Lung (tissue), 12 donors: Measurements from ENCODE around the gene MFN1. TPM values are rescaled to one million over a fixed set of nuclear protein-coding genes. Genes with fewer than 3 reads are reported as not detected.

Experiments
- ATAC-seq: fragments of 200-7000 bp; cut with Tn5 transposase; one replicate; pipeline ENCODE4 v1.9.1; 2020; ENCODE audit warnings: moderate number of reproducible peaks; ENCODE audit not compliant: insufficient read depth, low FRiP score
- DNase-seq, 3 donors: peaks; one replicate each; pipeline ENCODE4 v3.0.0-alpha.2; 2013 to 2017
- H3K27ac ChIP-seq, 2 donors: one replicate each; pipeline ENCODE4 v1.5.1; 2013; ENCODE audit warnings: mild to moderate bottlenecking in 2 of 2, moderate library complexity in 2 of 2, control low read depth in 1 of 2, inconsistent platforms in 1 of 2, low read depth in 1 of 2, low read length in 1 of 2
- H3K27me3 ChIP-seq, 3 donors: one replicate each; pipeline ENCODE4 v1.5.1; 2013; ENCODE audit warnings: low read length in 2 of 3; ENCODE audit not compliant: control insufficient read depth in 3 of 3, insufficient read depth in 3 of 3
- H3K36me3 ChIP-seq, 4 donors: one replicate each; pipeline ENCODE4 v1.5.1; 2013; ENCODE audit warnings: low read length in 4 of 4, mild to moderate bottlenecking in 1 of 4, moderate library complexity in 1 of 4; ENCODE audit not compliant: control insufficient read depth in 4 of 4, insufficient read depth in 4 of 4
- H3K4me1 ChIP-seq, 5 donors: one replicate each; pipeline ENCODE4 v1.5.1; 2013; ENCODE audit warnings: low read length in 5 of 5, mild to moderate bottlenecking in 2 of 5, moderate library complexity in 1 of 5; ENCODE audit not compliant: control insufficient read depth in 5 of 5, insufficient read depth in 5 of 5
- H3K4me3 ChIP-seq: one replicate; pipeline ENCODE4 v1.5.1; 2013; ENCODE audit warnings: mild to moderate bottlenecking, control low read depth, moderate library complexity
- H3K9ac ChIP-seq, 2 donors: one replicate each; pipeline ENCODE4 v1.5.1; 2013; ENCODE audit warnings: low read length in 2 of 2, control low read depth in 1 of 2; ENCODE audit not compliant: insufficient read depth in 1 of 2
- H3K9me3 ChIP-seq, 4 donors: one replicate each; pipeline ENCODE4 v1.5.1; 2013; ENCODE audit warnings: low read length in 3 of 4, mild to moderate bottlenecking in 1 of 4, moderate library complexity in 1 of 4; ENCODE audit not compliant: control insufficient read depth in 4 of 4, insufficient read depth in 3 of 4
- WGBS, 2 donors: extraction: QIAGEN DNeasy Blood & Tissue Kit; methylation state at CpG; one replicate each; pipeline ENCODE4 v1.1.7; 2013; 5-methylcytosine and 5-hydroxymethylcytosine counted together
- polyA plus RNA-seq, 2 donors: library from polyadenylated mRNA; stranded (reverse); fragments of 200-250 nt; gene quantifications; one replicate each; pipeline ENCODE4 v1.2.1, GENCODE V29; 2013
- total RNA-seq, 2 donors: library from RNA; depleted of rRNA in 1 of 2; stranded (reverse); fragments of >200 nt in 1 of 2; gene quantifications; one replicate each; pipeline ENCODE4 v1.2.1, GENCODE V29; 2014 to 2021
- TF ChIP-seq, protein P1 (sequence below): IDR thresholded peaks from 2 replicates; pipeline ENCODE4 v1.5.1; 2012; ENCODE audit warnings: mild to moderate bottlenecking; ENCODE audit errors: control extremely low read depth, extremely low read depth
- donor health status: control.
- donor health status: control.
- donor health status: Bipolar disorder and iron deficiency.
- donor health status: healthy.
- donor health status: DM: yes; HTN: yes; CAD: no.

Gene MFN1
- total and polyA plus RNA-seq, 4 donors = 13.2 to 108 (median 27.1) TPM

DNA sequence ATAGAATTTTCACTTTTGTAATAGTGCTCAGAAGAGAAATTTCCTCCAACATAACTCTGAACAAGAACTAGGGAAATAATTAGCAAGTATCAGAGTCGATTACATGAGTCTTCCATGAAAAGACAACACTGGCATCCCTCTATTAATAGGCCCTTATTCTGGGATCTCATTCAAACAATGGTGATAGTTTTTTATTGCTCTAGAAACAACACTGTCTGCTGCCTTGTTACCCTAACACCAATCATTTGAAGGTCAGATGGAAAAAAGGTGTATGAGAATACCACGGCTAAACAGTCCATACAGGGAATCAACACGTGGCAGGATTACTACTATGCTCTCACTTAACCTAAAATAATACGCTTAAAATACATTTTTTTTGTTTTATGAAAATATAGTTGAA is 67.9 kb downstream of the MFN1 start:
- Histone ChIP-seq H3K9me3 (no peaks in the 10 kb centered on the region), H3K36me3 (peaks cover 15 to 18% (median 16%) of the 10 kb centered on the region in 4 donors), H3K27me3 (no peaks in the 10 kb centered on the region), H3K9ac (no peak overlapping the region), H3K4me3 (no peak overlapping the region), H3K4me1 (no peaks in the 10 kb centered on the region), H3K27ac (no peak overlapping the region)
- DNase-seq (no peak), ATAC-seq (no peak)
- TF ChIP-seq, protein P1, sequence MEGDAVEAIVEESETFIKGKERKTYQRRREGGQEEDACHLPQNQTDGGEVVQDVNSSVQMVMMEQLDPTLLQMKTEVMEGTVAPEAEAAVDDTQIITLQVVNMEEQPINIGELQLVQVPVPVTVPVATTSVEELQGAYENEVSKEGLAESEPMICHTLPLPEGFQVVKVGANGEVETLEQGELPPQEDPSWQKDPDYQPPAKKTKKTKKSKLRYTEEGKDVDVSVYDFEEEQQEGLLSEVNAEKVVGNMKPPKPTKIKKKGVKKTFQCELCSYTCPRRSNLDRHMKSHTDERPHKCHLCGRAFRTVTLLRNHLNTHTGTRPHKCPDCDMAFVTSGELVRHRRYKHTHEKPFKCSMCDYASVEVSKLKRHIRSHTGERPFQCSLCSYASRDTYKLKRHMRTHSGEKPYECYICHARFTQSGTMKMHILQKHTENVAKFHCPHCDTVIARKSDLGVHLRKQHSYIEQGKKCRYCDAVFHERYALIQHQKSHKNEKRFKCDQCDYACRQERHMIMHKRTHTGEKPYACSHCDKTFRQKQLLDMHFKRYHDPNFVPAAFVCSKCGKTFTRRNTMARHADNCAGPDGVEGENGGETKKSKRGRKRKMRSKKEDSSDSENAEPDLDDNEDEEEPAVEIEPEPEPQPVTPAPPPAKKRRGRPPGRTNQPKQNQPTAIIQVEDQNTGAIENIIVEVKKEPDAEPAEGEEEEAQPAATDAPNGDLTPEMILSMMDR = no peak
- 89 to 96% methylated on average over 4 of the region's 4 CpGs for WGBS, 2 donors

DNA sequence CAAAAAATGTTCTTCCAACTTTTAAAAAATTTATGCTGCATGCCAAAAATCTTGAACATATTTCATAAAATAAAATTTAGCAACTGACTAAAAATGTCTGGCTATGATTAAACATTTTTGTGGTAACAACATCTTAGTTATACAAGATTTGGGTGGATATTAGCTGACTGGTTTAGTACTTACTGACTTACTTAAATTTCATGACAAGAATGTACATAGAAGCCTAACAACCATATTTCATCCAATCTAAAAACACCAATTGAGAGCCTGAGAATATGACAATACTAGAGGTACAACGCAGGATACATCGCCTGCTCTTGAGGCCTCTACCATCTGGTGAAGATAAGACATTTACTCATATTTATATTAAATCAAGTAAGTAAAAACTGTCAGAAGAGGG is 69.2 kb downstream of the MFN1 start:
- peaks cover 13 to 18% (median 15%) of the 10 kb centered on the region in 4 donors for H3K36me3 ChIP-seq
- no peak overlapping the region for H3K27ac ChIP-seq
- no peak overlapping the region for H3K4me3 ChIP-seq
- DNase-seq (no peak), ATAC-seq (no peak)
- 91 to 93% methylated on average over 2 of the region's 2 CpGs for WGBS, 2 donors
- TF ChIP-seq, protein P1 = no peak
- H3K4me1 ChIP-seq = no peaks in the 10 kb centered on the region
- H3K9me3 ChIP-seq = no peaks in the 10 kb centered on the region
- H3K27me3 ChIP-seq = no peaks in the 10 kb centered on the region
- H3K9ac ChIP-seq = no peak overlapping the region

DNA sequence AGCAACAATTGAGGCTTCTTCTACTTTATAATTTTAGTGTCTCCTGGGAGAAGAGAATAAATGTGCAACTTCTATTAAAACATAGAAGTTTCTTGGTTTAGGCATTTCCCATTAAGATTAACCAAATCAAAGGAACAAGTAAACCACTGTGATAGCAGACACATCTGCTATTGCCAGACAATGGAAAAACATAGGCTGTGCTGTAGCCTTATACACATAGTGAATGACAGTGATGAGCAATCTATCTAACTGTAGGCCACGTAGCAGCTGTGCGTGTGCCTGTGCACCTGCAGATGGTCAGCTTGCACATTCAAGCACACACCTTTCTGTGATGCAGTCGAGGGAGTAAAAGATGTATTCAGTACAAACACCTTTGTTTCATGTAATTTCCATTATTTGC is 71.1 kb downstream of the MFN1 start:
- Histone ChIP-seq H3K9me3 (no peaks in the 10 kb centered on the region), H3K27me3 (no peaks in the 10 kb centered on the region), H3K4me3 (no peak overlapping the region), H3K36me3 (peaks cover 6 to 20% (median 12%) of the 10 kb centered on the region in 4 donors), H3K27ac (no peak overlapping the region), H3K4me1 (no peaks in the 10 kb centered on the region), H3K9ac (no peak overlapping the region)
- no peak for ATAC-seq
- no peak for DNase-seq
- TF ChIP-seq, protein P1 = no peak
- WGBS, 2 donors = 90 to 96% methylated on average over 3 of the region's 3 CpGs

DNA sequence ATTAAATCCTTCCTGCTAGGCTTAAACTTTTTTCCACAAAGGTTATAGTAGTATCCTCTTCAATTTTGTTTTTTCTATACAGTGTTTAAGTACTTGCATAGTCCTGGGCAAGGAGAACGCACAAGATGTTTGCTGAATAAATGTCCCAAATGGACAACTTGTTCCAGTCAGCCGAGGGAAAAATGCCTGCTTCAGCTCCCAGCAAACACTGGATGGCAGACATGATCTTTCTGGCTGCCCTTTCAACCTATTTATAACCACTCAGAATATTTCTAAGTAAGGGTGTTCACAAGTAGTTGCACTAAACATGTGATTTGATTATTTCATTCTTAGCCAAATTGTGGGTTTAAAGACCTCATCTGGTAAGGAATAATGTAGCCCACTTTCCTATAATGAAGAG is 74.0 kb downstream of the MFN1 start:
- TF ChIP-seq, protein P1 = peak; percentile 27
- 25 to 56% methylated on average over 2 of the region's 2 CpGs for WGBS, 2 donors
- H3K4me1 ChIP-seq = no peaks in the 10 kb centered on the region
- H3K9me3 ChIP-seq = no peaks in the 10 kb centered on the region
- no peak overlapping the region for H3K27ac ChIP-seq
- H3K4me3 ChIP-seq = no peak overlapping the region
- no peak overlapping the region for H3K9ac ChIP-seq
- peaks cover 21 to 30% (median 23%) of the 10 kb centered on the region in 4 donors for H3K36me3 ChIP-seq
- no peak for ATAC-seq
- no peaks in the 10 kb centered on the region for H3K27me3 ChIP-seq
- peak; percentile 25 to 71 (median 62) for DNase-seq
